ENCODE data around the gene NPAS1.

The NPAS1 gene

DNA sequence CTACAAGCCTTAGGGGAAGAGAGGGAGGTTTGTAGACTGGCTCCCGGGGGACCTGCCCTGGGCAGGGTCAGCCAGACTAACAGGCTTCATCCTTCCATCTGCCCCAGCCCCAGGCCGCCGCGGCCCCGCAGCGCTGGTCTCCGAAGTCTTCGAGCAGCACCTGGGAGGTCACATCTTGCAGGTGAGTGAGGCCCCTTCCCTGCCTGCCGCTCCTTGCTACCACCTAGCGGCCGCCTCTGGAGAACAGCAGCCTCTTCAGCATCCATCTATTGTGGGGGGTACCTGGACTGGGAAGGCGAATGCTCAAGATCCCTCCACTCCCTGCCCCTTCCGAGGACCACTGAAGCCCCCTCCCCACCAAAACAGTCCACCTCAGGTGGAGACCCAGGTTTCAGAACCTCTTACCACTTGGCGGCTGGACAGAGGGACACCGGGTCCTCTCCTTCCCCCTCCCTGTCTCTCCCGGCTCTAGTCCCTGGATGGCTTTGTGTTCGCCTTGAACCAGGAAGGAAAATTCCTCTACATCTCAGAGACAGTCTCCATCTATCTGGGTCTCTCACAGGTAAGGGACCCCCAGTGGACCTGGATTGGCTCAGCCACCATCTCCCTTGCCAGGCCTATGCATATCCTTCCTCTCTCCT is 12.7 kb downstream of the NPAS1 start:
- TF ChIP-seq, protein P1, sequence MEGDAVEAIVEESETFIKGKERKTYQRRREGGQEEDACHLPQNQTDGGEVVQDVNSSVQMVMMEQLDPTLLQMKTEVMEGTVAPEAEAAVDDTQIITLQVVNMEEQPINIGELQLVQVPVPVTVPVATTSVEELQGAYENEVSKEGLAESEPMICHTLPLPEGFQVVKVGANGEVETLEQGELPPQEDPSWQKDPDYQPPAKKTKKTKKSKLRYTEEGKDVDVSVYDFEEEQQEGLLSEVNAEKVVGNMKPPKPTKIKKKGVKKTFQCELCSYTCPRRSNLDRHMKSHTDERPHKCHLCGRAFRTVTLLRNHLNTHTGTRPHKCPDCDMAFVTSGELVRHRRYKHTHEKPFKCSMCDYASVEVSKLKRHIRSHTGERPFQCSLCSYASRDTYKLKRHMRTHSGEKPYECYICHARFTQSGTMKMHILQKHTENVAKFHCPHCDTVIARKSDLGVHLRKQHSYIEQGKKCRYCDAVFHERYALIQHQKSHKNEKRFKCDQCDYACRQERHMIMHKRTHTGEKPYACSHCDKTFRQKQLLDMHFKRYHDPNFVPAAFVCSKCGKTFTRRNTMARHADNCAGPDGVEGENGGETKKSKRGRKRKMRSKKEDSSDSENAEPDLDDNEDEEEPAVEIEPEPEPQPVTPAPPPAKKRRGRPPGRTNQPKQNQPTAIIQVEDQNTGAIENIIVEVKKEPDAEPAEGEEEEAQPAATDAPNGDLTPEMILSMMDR (IDR thresholded peaks at IDR 0.05; ENCODE audit: low read depth, low read length) = peak; percentile 97
- no peak overlapping the region for H3K4me3 ChIP-seq (ENCODE audit: low read depth, low read length)
- DNase-seq (ENCODE audit: low read depth, low spot score) = no peak
- in situ Hi-C loops (cut with HindIII; ENCODE audit: low sequenced_read_pairs) = no loop called here

DNA sequence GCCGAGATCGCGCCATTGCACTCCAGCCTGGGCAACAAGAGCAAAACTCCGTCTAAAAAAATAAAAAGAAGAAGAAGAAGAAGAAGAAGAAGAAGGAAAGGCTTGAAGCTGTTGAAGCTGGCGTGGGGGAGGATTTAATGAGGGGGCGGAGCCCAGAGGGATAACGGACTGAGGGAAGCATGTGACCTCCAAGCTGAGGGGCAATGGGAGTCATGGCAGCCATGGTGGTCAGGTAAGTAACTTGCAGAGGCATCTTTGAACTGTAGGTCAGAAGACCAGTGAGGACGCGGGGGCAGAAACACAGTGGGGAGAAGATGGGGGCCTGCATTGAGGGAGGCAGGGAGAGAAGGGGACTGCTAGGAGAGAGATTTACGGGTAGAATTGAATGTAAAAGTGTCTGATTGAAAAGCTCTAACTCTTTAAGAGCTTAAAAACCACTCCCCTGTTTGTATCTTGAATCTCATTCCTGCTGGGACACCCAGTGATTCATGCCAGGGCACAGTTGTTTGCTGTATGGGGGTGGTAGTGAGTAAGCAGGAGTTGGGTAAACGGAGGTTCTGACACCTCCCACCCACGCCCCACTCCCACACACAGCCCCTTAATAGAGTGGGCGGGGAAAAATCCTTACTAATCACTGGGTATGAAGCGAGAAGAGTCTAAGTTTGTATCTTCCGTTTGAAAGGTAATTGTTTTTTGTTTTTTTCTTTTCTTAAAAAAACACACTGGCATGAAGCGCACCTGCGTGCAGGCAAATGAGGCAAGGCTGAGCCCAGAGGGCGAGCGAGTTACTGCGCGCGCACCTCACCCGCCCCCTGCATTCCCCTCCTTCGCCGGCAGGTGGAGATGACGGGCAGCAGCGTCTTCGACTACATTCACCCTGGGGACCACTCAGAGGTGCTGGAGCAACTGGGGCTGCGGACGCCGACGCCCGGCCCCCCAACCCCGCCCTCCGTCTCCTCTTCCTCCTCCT is 15.8 kb downstream of the NPAS1 start:
- TF ChIP-seq, protein P1 (IDR thresholded peaks at IDR 0.05; ENCODE audit: low read depth, low read length) = peak; percentile 95
- DNase-seq (ENCODE audit: low read depth, low spot score) = peak; percentile 79
- in situ Hi-C loops (cut with HindIII; ENCODE audit: low sequenced_read_pairs) = no loop called here
- peak overlapping the region; percentile 46 for H3K4me3 ChIP-seq (ENCODE audit: low read depth, low read length)

DNA sequence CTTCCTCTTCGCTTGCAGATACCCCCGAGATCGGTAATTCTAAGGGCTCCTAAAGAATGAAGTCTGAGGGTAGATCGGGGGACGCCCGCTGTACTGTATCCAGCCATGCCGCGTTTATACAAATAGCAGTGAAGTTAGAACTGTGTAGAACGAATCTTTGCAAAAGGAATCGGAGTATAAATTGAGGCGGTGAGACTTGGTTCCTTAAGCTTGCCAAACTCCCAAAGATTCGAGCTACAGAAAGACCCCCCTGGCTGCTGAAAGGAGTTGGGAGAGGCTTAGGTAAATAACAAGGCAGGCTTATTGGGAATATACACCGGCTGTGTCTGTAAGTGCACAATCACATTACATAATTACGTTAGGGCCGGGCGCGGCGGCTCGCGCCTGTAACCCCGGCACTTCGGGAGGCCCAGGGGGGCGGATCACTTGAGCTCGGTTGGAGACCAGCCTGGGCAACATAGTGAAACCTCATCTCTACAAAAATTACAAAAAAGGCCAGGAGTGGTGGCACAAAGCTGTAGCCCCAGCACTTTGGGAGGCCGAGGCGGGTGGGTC is 16.5 kb downstream of the NPAS1 start:
- no peak for DNase-seq (ENCODE audit: low read depth, low spot score)
- peak overlapping the region; percentile 46 for H3K4me3 ChIP-seq (ENCODE audit: low read depth, low read length)
- in situ Hi-C loops (cut with HindIII; ENCODE audit: low sequenced_read_pairs) = no loop called here
- TF ChIP-seq, protein P1 (IDR thresholded peaks at IDR 0.05; ENCODE audit: low read depth, low read length) = no peak

DNA sequence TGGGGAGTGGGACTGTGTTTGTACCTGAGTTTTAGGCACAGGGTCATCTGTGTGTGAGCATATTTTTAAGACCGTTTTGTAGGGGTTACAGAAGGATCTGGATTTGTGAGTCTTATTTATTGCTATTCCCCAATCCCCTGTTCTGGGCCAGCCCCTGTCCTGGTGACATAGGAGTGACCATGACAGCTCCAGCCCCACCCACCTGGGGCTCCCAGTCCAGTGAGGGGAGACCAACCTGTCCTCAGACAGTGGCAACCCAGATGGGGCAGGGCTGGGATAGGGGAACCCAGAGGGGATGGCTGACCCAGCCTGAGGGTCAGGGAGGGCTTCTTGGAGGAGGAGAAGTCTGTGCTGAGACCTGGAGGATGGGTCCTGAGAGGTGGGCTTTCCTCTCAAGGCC is 18.1 kb downstream of the NPAS1 start:
- TF ChIP-seq, protein P1 (IDR thresholded peaks at IDR 0.05; ENCODE audit: low read depth, low read length) = no peak
- H3K4me3 ChIP-seq (ENCODE audit: low read depth, low read length) = no peak overlapping the region
- in situ Hi-C loops (cut with HindIII; ENCODE audit: low sequenced_read_pairs) = no loop called here
- no peak for DNase-seq (ENCODE audit: low read depth, low spot score)

DNA sequence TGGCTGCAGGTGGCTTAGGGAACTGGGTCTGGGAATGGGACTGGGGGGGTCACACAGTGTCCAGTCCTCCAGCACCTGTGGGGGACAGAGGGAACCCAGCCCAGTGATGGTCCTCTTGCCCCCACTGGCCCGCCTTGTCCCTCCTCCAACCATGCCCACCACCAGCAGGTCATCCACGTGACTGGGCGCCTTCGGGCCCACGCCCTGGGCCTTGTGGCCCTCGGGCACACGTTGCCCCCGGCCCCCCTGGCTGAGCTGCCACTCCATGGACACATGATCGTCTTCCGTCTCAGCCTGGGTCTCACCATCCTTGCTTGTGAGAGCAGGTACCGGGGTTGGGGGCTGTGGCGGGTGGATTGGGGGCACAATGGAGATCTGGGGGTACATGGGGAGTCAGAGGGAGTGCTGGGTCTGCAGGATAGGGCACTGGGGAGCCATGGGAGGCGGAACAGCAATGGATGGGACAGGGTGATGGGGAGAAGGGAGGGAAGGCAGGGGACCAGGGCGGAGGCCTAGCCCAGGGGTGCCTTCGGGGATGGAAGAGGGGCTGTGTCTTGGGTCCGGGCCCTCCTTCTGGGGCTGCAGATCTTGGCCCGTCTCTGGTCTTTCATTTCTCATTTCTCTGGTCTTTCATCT is 19.7 kb downstream of the NPAS1 start:
- in situ Hi-C loops (cut with HindIII; ENCODE audit: low sequenced_read_pairs) = no loop called here
- no peak for DNase-seq (ENCODE audit: low read depth, low spot score)
- TF ChIP-seq, protein P1 (IDR thresholded peaks at IDR 0.05; ENCODE audit: low read depth, low read length) = no peak
- H3K4me3 ChIP-seq (ENCODE audit: low read depth, low read length) = no peak overlapping the region

DNA sequence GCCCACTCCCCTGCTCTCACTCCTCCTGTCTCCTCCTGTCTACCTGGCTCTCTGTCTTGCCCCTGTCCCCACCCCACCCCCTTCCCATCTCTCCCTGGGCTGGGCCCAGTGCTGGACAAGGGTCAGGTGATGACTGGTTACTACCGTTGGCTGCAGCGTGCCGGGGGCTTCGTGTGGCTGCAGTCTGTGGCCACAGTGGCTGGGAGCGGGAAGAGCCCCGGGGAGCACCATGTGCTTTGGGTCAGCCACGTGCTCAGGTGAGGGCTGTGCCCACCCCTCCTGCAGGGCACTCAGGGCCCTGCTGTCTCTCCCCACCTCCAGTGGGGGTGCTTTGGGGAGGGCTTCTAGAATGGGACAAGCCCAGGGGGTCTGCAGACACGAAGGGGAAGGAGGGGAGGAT is 21.2 kb downstream of the NPAS1 start:
- no peak for DNase-seq (ENCODE audit: low read depth, low spot score)
- in situ Hi-C loops (cut with HindIII; ENCODE audit: low sequenced_read_pairs) = no loop called here
- TF ChIP-seq, protein P1 (IDR thresholded peaks at IDR 0.05; ENCODE audit: low read depth, low read length) = no peak
- no peak overlapping the region for H3K4me3 ChIP-seq (ENCODE audit: low read depth, low read length)
